K562 (cell line): Measurements from ENCODE around the gene ARHGAP22. TPM values are rescaled to one million over a fixed set of nuclear protein-coding genes. Genes with fewer than 3 reads are reported as not detected.

ENCODE experiments used
- ATAC-seq: fragments of 200-7000 bp; cut with Tn5 transposase; 3 replicates; pipeline ENCODE4 v1.9.1; 2020; ENCODE audit warnings: moderate library complexity
- BruUV-seq: library from RNA; stranded (reverse); fragments of 400-500 nt; replicated peaks from 2 replicates; lab custom pipeline; 2021; lab: Mats Ljungman, UMichigan
- CTCF ChIA-PET: fragments of 300-600 bp; formaldehyde crosslinking; extraction: SDS; loops from one replicate; lab custom pipeline; 2021; ENCODE audit warnings: low intra/inter-chr PET ratio; lab: Yijun Ruan, JAX
- POLR2A ChIA-PET: fragments of 300-600, 350-650 bp; sonication (Branson Sonifier 250); formaldehyde crosslinking; extraction: SDS; loops from one replicate; lab custom pipeline; 2021; ENCODE audit warnings: antibody characterized with exemption, inconsistent platforms; lab: Yijun Ruan, JAX
- DNase-seq, 4 experiments: peaks; one replicate each; pipeline versions ENCODE4 v3.0.0 to v3.0.0-alpha.2; 2011 to 2018; ENCODE audit warnings: low spot score in 3 of 4, mixed read lengths in 3 of 4; ENCODE audit errors: extremely low read depth in 1 of 4
- FAIRE-seq: peaks from 2 replicates; lab custom pipeline; 2011; peaks lifted over from hg19 to GRCh38; lab: Jason Lieb, UNC
- H2AFZ ChIP-seq: 2 replicates; pipeline ENCODE4 v1.6.0; 2011; ENCODE audit warnings: low read depth, low read length, control low read depth, inconsistent platforms
- H3K27ac ChIP-seq: fragments of 200-600 bp; 3 replicates; pipeline ENCODE4 v1.8.0; 2011; ENCODE audit warnings: low read depth, mild to moderate bottlenecking, control low read depth, inconsistent platforms, low read length, moderate library complexity, mixed read lengths; ENCODE audit errors: extremely low read depth
- H3K27me3 ChIP-seq, 2 experiments: fragments of 300-600 bp in 1 of 2; 2 replicates in 1 of 2; 3 replicates in 1 of 2; pipeline versions ENCODE4 v1.6.0 to v1.8.0; 2011; ENCODE audit warnings: inconsistent platforms in 2 of 2, low read length in 2 of 2, mild to moderate bottlenecking in 1 of 2, mixed read lengths in 1 of 2, moderate library complexity in 1 of 2; ENCODE audit not compliant: control insufficient read depth in 2 of 2, insufficient read depth in 2 of 2
- H3K36me3 ChIP-seq: fragments of 300-600 bp; 3 replicates; pipeline ENCODE4 v1.8.0; 2011; ENCODE audit warnings: mild to moderate bottlenecking, low read length, inconsistent platforms; ENCODE audit not compliant: control insufficient read depth, insufficient read depth
- H3K4me1 ChIP-seq, 2 experiments: fragments of 200-600 bp in 1 of 2; replicated peaks in 1 of 2; 2 replicates in 1 of 2; 3 replicates in 1 of 2; pipeline versions ENCODE4 v1.5.1 to v1.8.0; 2011; ENCODE audit warnings: inconsistent platforms in 2 of 2, low read length in 2 of 2, mild to moderate bottlenecking in 1 of 2, mixed read lengths in 1 of 2, moderate library complexity in 1 of 2; ENCODE audit not compliant: control insufficient read depth in 2 of 2, insufficient read depth in 2 of 2
- H3K4me2 ChIP-seq: 2 replicates; pipeline ENCODE4 v1.6.1; 2011; ENCODE audit warnings: low read length, control low read depth, inconsistent platforms, mixed read lengths; ENCODE audit not compliant: insufficient read depth
- H3K4me3 ChIP-seq: fragments of 200-600 bp; sonication (generic), shearing (Covaris generic); 2 replicates; pipeline ENCODE4 v1.5.1; 2016; ENCODE audit warnings: control low read depth, inconsistent platforms
- H3K79me2 ChIP-seq: fragments of 200-600 bp; 3 replicates; pipeline ENCODE4 v1.8.0; 2011; ENCODE audit warnings: low read length, inconsistent platforms; ENCODE audit not compliant: control insufficient read depth, insufficient read depth
- H3K9ac ChIP-seq, 2 experiments: 2 replicates each; pipeline versions ENCODE4 v1.6.0 to v1.6.1; 2011; ENCODE audit warnings: low read depth in 2 of 2, low read length in 2 of 2, control low read depth in 1 of 2, inconsistent platforms in 1 of 2, mild to moderate bottlenecking in 1 of 2, mixed read lengths in 1 of 2; ENCODE audit not compliant: insufficient read depth in 1 of 2
- H3K9me1 ChIP-seq: one replicate; pipeline ENCODE4 v1.6.0; 2011; ENCODE audit warnings: inconsistent platforms, mild to moderate bottlenecking, low read length, moderate library complexity; ENCODE audit not compliant: control insufficient read depth, insufficient read depth
- H3K9me3 ChIP-seq: replicated peaks from 2 replicates; pipeline ENCODE4 v1.5.1; 2011; ENCODE audit warnings: low read depth, low read length, inconsistent platforms; ENCODE audit not compliant: control insufficient read depth, insufficient read depth
- H4K20me1 ChIP-seq: replicated peaks from 2 replicates; pipeline ENCODE4 v1.6.1; 2011; ENCODE audit warnings: low read length, inconsistent platforms, mixed read lengths; ENCODE audit not compliant: control insufficient read depth, insufficient read depth
- KLF1 ChIP-seq: fragments of 450-650 bp; IDR thresholded peaks from 2 replicates; pipeline ENCODE4 v1.6.1; 2016; ENCODE audit warnings: missing genetic modification characterization, missing compliant biosample characterization
- POLR3A ChIP-seq: IDR thresholded peaks from 2 replicates; pipeline ENCODE4 v1.6.1; 2011; ENCODE audit warnings: borderline replicate concordance, mild to moderate bottlenecking, moderate library complexity; ENCODE audit not compliant: insufficient read length, insufficient read depth; ENCODE audit errors: extremely low read depth
- PRPF4 ChIP-seq: fragments of 200-400 bp; formaldehyde crosslinking; IDR thresholded peaks from one replicate; pipeline ENCODE4 v1.6.1; 2017; ENCODE audit warnings: low read length, low read depth, mild to moderate bottlenecking; ENCODE audit not compliant: insufficient read depth, poor library complexity, severe bottlenecking
- RBM39 ChIP-seq: fragments of 200-400 bp; formaldehyde crosslinking; optimal IDR thresholded peaks from 2 replicates; pipeline ENCODE3; 2018; ENCODE audit warnings: low read depth, low read length
- SLC30A9 ChIP-seq: fragments of 250-450 bp; sonication (Bioruptor Pico); IDR thresholded peaks from 2 replicates; pipeline ENCODE4 v1.8.0; 2022; ENCODE audit warnings: mild to moderate bottlenecking, moderate library complexity
- STAG1 ChIP-seq: sonication (generic); formaldehyde crosslinking; IDR thresholded peaks from 2 replicates; pipeline ENCODE4 v1.5.0; 2020; ENCODE audit warnings: missing genetic modification reagents, borderline replicate concordance
- TBL1XR1 ChIP-seq, 2 experiments: IDR thresholded peaks; 2 replicates each; pipeline ENCODE4 v1.6.1; 2012; ENCODE audit warnings: improper control_type of control experiment in 2 of 2, low read length in 2 of 2, mild to moderate bottlenecking in 1 of 2
- TEAD2 ChIP-seq: fragments of 450-650 bp; IDR thresholded peaks from 2 replicates; pipeline ENCODE4 v1.6.1; 2016; ENCODE audit warnings: missing genetic modification characterization, control low read depth, missing compliant biosample characterization
- ZNF316 ChIP-seq: fragments of 450-650 bp; IDR thresholded peaks from 2 replicates; pipeline ENCODE4 v1.6.1; 2016
- ZNF318 ChIP-seq, 2 experiments: fragments of 450-650 bp; IDR thresholded peaks; 2 replicates each; pipeline ENCODE4 v1.6.1; 2016; ENCODE audit warnings: mild to moderate bottlenecking in 2 of 2, borderline replicate concordance in 1 of 2, low read depth in 1 of 2, moderate library complexity in 1 of 2
- WGBS: fragments of 100-300 bp; shearing (Covaris generic); methylation state at CpG from one replicate; pipeline ENCODE4 v1.1.6; 2016; ENCODE audit warnings: low coverage, mixed read lengths; ENCODE audit not compliant: insufficient coverage; ENCODE audit errors: missing lambda C conversion rate; 5-methylcytosine and 5-hydroxymethylcytosine counted together
- in situ Hi-C: fragments of 300-500 bp; cut with MboI; formaldehyde crosslinking; loops from 4 replicates; pipeline ENCODE4 v1.15.0; 2018; ENCODE audit warnings: inconsistent platforms, mixed read lengths
- intact Hi-C: fragments of 100-400 bp; cut with micrococcal nuclease; formaldehyde crosslinking; loops from 2 replicates; pipeline ENCODE4 v1.14.2; 2022
- polyA plus RNA-seq, 8 experiments: library from polyadenylated mRNA; depleted of rRNA in 4 of 8; stranded (reverse) in 5 of 8; unstranded in 3 of 8; fragments of >200 nt; fragmentation: Nextera tagmentation in 2 of 8; fragmentation: Illumina TruSeq in 1 of 8; extraction: Ambion mirVana in 2 of 8; extraction: Trizol in 1 of 8; gene quantifications; 2 replicates each; pipeline versions ENCODE4 v1.2.1 to v1.2.3, GENCODE V29; 2011 to 2014; ENCODE audit warnings: inconsistent platforms in 1 of 8, missing spikeins in 1 of 8
- total RNA-seq, 7 experiments: library from RNA; depleted of rRNA in 6 of 7; stranded (reverse); fragments of >200 nt in 6 of 7; fragmentation: Illumina TruSeq in 2 of 7; extraction: Trizol in 2 of 7; gene quantifications; 2 replicates each; pipeline versions ENCODE4 v1.2.1 to v1.2.3, GENCODE V29; 2011 to 2021; ENCODE audit warnings: low replicate concordance in 1 of 7
- TF ChIP-seq, protein P1 (sequence below): fragments of 450-650 bp; IDR thresholded peaks from 2 replicates; pipeline ENCODE4 v1.6.1; 2014; ENCODE audit warnings: low read depth, mild to moderate bottlenecking, moderate library complexity, borderline replicate concordance

ARHGAP22 gene
- total and polyA plus RNA-seq, 9 of the 15 experiments (the other 6 are each of a cell fraction or from before 2014, with no cell fraction given), result 1.3 to 28.1 (median 12.7) TPM

DNA sequence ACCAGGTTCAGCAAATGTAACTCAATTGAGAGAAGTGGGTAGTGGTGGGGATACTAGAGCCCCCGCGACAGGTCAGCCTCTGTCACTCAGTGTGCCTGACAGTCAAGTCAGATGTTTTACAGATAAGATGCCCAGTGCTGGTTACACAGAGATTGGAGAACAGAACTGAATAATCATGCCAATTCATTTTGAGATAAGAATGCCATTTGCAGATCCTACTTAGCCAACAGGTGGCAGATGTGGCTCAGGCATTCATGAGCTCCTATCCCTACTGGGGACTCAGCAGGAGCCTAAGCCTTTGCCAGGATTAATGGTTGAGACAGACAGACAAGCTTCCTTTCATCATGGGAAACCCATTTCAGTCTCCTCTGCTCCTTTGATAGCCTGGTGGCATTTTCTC is 160.6 kb downstream of the ARHGAP22 start (continued):
- TF ChIP-seq SLC30A9 (CRISPR knock-in tag) (no peak), POLR3A (no peak)
- TF ChIP-seq, all 486 proteins: peak for 17

DNA sequence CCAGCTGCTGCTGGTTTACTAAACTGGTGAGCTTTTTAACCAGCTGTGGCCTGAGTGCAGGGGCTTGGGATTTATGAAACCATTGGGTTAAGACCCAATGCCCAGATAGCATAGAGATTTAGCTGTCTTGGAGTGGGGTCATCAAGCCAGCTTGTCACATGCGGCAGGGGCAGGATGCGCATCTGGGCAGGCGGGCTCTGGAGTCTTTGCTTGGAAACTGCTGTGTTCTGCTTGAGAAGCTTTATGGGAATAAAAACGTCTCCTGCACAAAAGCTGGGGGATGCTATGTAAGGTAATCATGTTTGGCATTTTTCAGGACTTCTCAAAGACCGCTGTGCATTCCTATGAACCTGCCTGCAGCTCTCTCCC is 162.1 kb downstream of the ARHGAP22 start:
- Histone ChIP-seq H3K4me1 (peaks cover 6 to 16% of the 10 kb centered on the region in 2 experiments), H3K9me3 (no peaks in the 10 kb centered on the region), H3K27ac (no peak overlapping the region), H3K36me3 (peaks cover 53% of the 10 kb centered on the region; the same call in 2 of the 3 replicates), H3K4me3 (no peak overlapping the region), H3K9me1 (no peaks in the 10 kb centered on the region), H4K20me1 (no peaks in the 10 kb centered on the region), H3K27me3 (no peaks in the 10 kb centered on the region), H3K4me2 (no peak overlapping the region), H3K79me2 (no peaks in the 10 kb centered on the region), H2AFZ (no peak overlapping the region), H3K9ac (no peak overlapping the region)
- intact Hi-C loops, result no loop called here
- CTCF ChIA-PET, result interaction anchor here (5.3 kb wide), 1 partner anchor 64 kb away, joined by 63 read pairs; no protein-coding TSS in a partner anchor
- BruUV-seq, result no TSS peak
- DNase-seq (no peak), ATAC-seq (no peak), FAIRE-seq (no peak)
- 82% methylated on average over 5 of the region's 5 CpGs for WGBS
- in situ Hi-C loops, result no loop called here
- POLR2A ChIA-PET, result interaction anchor here (0.6 to 1.7 kb wide), 9 partner anchors 11 to 69 kb away, joined by 3 to 6 read pairs (median 4); no protein-coding TSS in a partner anchor
- TF ChIP-seq, protein P1, sequence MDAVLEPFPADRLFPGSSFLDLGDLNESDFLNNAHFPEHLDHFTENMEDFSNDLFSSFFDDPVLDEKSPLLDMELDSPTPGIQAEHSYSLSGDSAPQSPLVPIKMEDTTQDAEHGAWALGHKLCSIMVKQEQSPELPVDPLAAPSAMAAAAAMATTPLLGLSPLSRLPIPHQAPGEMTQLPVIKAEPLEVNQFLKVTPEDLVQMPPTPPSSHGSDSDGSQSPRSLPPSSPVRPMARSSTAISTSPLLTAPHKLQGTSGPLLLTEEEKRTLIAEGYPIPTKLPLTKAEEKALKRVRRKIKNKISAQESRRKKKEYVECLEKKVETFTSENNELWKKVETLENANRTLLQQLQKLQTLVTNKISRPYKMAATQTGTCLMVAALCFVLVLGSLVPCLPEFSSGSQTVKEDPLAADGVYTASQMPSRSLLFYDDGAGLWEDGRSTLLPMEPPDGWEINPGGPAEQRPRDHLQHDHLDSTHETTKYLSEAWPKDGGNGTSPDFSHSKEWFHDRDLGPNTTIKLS, result no peak
- TF ChIP-seq KLF1 (tag) (no peak), TEAD2 (tag) (no peak), ZNF316 (no peak), PRPF4 (no peak), RBM39 (no peak), STAG1 (no peak), TBL1XR1 (IDR thresholded peaks at IDR 0.05; ENCODE audit: low read length in 2 of 2) (no peak), ZNF318 (IDR thresholded peaks at IDR 0.05; ENCODE audit: borderline replicate concordance in 1 of 2, low read depth in 1 of 2) (no peak)
